Mesendoderm (in vitro differentiated cells): ENCODE data around the gene GSG1L.
"Not testable (repeated sequence)": the region's sequence is repeated elsewhere in the genome, so short reads cannot be mapped to it uniquely, and the experiment has no call there.

ENCODE experiments used
- DNase-seq: peaks from one replicate; pipeline ENCODE4 v3.0.0; 2013
- H2AK5ac ChIP-seq: 2 replicates; pipeline ENCODE4 v1.6.1; 2013; ENCODE audit warnings: low read length, inconsistent platforms
- H2BK120ac ChIP-seq: 2 replicates; pipeline ENCODE4 v1.6.1; 2013; ENCODE audit warnings: low read depth, mild to moderate bottlenecking, low read length, moderate library complexity, mixed read lengths
- H2BK15ac ChIP-seq: replicated peaks from 2 replicates; pipeline ENCODE4 v1.6.1; 2013; ENCODE audit warnings: low read depth, mild to moderate bottlenecking, moderate library complexity
- H2BK5ac ChIP-seq: 2 replicates; pipeline ENCODE4 v1.6.1; 2013; ENCODE audit warnings: low read length, inconsistent platforms
- H3K18ac ChIP-seq: 2 replicates; pipeline ENCODE4 v1.6.1; 2013; ENCODE audit warnings: mild to moderate bottlenecking, low read length, mixed read lengths
- H3K23ac ChIP-seq: one replicate; pipeline ENCODE4 v1.6.1; 2013; ENCODE audit warnings: low read length
- H3K27ac ChIP-seq: 2 replicates; pipeline ENCODE4 v1.5.1; 2013; ENCODE audit warnings: low read depth, mild to moderate bottlenecking, inconsistent platforms, low read length, moderate library complexity
- H3K27me3 ChIP-seq: 2 replicates; pipeline ENCODE4 v1.6.1; 2013; ENCODE audit warnings: low read length, control low read depth, mild to moderate bottlenecking, inconsistent platforms; ENCODE audit not compliant: insufficient read depth, poor library complexity
- H3K36me3 ChIP-seq: 2 replicates; pipeline ENCODE4 v1.6.1; 2013; ENCODE audit warnings: low read length, inconsistent platforms; ENCODE audit not compliant: control insufficient read depth, insufficient read depth
- H3K4ac ChIP-seq: one replicate; pipeline ENCODE4 v1.6.1; 2013; ENCODE audit warnings: low read depth, mild to moderate bottlenecking, low read length, moderate library complexity
- H3K4me1 ChIP-seq: 2 replicates; pipeline ENCODE4 v1.6.1; 2013; ENCODE audit warnings: low read depth, low read length, inconsistent platforms; ENCODE audit not compliant: control insufficient read depth
- H3K4me2 ChIP-seq: 2 replicates; pipeline ENCODE4 v1.6.1; 2013; ENCODE audit warnings: low read length
- H3K4me3 ChIP-seq: 2 replicates; pipeline ENCODE4 v1.5.1; 2013; ENCODE audit warnings: mild to moderate bottlenecking, low read length
- H3K56ac ChIP-seq: one replicate; pipeline ENCODE4 v1.6.1; 2013; ENCODE audit warnings: low read length
- H3K79me1 ChIP-seq: 2 replicates; pipeline ENCODE4 v1.6.1; 2013; ENCODE audit warnings: low read length, inconsistent platforms
- H3K79me2 ChIP-seq: 2 replicates; pipeline ENCODE4 v1.6.1; 2013; ENCODE audit warnings: mild to moderate bottlenecking, low read length; ENCODE audit not compliant: control insufficient read depth, insufficient read depth
- H3K9ac ChIP-seq: 2 replicates; pipeline ENCODE4 v1.6.1; 2013; ENCODE audit warnings: low read length, inconsistent platforms
- H4K5ac ChIP-seq: one replicate; pipeline ENCODE4 v1.6.1; 2013; ENCODE audit warnings: low read length
- H4K8ac ChIP-seq: one replicate; pipeline ENCODE4 v1.6.1; 2013; ENCODE audit warnings: low read depth, mild to moderate bottlenecking, control low read depth, low read length, moderate library complexity
- WGBS: extraction: QIAGEN DNeasy Blood & Tissue Kit; methylation state at CpG from one replicate; pipeline ENCODE4 v1.1.7; 2013; ENCODE audit warnings: low lambda C conversion rate, missing lambda C conversion rate; ENCODE audit not compliant: insufficient coverage; ENCODE audit errors: extremely low coverage; 5-methylcytosine and 5-hydroxymethylcytosine counted together

The GSG1L gene

GRCh38 chr16:27979668-27980067, 83.8 kb downstream of the GSG1L start:
- H3K4me1 ChIP-seq, H4K5ac ChIP-seq, H3K4me2 ChIP-seq, H3K56ac ChIP-seq, H2AK5ac ChIP-seq, H3K18ac ChIP-seq, H3K79me1 ChIP-seq, H3K23ac ChIP-seq, H3K9ac ChIP-seq, H4K8ac ChIP-seq, H2BK15ac ChIP-seq, DNase-seq, H3K36me3 ChIP-seq, H2BK5ac ChIP-seq, H2BK120ac ChIP-seq, H3K27me3 ChIP-seq, H3K4ac ChIP-seq, H3K27ac ChIP-seq, H3K79me2 ChIP-seq, H3K4me3 ChIP-seq: not testable (repeated sequence)
- 100% methylated on average over 1 of the region's 3 CpGs for WGBS

- H4K8ac ChIP-seq: no peak overlapping the region
- DNase-seq: no peak
- no peak overlapping the region for H3K27ac ChIP-seq
- no peak overlapping the region for H4K5ac ChIP-seq
- WGBS: no CpG with 5 or more reads among the region's 4 CpGs
- no peaks in the 10 kb centered on the region for H3K4me1 ChIP-seq
- no peaks in the 10 kb centered on the region for H3K27me3 ChIP-seq
- no peak overlapping the region for H2BK15ac ChIP-seq
- H3K4ac ChIP-seq: no peak overlapping the region
- no peak overlapping the region for H3K9ac ChIP-seq
- H3K18ac ChIP-seq: no peak overlapping the region
- H2AK5ac ChIP-seq: no peak overlapping the region
- H3K23ac ChIP-seq: no peak overlapping the region
- H2BK5ac ChIP-seq: no peak overlapping the region
- no peaks in the 10 kb centered on the region for H3K79me2 ChIP-seq
- no peaks in the 10 kb centered on the region for H3K36me3 ChIP-seq
- no peak overlapping the region for H2BK120ac ChIP-seq
- no peaks in the 10 kb centered on the region for H3K79me1 ChIP-seq
- H3K4me3 ChIP-seq: no peak overlapping the region
- H3K56ac ChIP-seq: no peak overlapping the region
- no peak overlapping the region for H3K4me2 ChIP-seq
Observed at GRCh38 chr16:27978876-27979275, 84.6 kb downstream of the GSG1L start.

DNA sequence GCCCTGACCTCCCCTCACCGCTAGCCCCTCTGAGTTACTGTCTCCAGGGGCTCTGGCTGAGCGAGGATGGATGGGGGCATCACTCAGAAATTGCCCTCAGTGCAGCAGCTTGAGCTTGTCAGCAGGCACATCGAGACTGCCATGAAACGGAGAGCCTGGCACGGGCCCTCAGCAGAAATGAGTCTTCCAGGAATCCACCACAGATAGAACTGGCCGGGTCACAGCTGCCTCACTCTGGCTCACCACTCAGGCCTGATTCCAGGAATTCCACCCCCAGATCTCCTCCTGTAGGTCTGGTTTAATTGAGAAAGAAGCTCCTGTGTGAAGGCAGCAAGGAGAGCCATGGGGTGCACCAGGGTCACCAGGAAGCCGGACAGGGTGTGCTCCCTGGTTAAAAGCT, 85.5 kb downstream of the GSG1L start:
- no peak overlapping the region for H4K8ac ChIP-seq
- no peak overlapping the region for H3K56ac ChIP-seq
- H2BK5ac ChIP-seq: no peak overlapping the region
- no peaks in the 10 kb centered on the region for H3K79me2 ChIP-seq
- H4K5ac ChIP-seq: no peak overlapping the region
- no peak overlapping the region for H3K4me2 ChIP-seq
- no peaks in the 10 kb centered on the region for H3K4me1 ChIP-seq
- no peak overlapping the region for H2BK15ac ChIP-seq
- H3K79me1 ChIP-seq: no peaks in the 10 kb centered on the region
- no peak overlapping the region for H3K18ac ChIP-seq
- H3K4ac ChIP-seq: no peak overlapping the region
- no peak overlapping the region for H3K27ac ChIP-seq
- H2BK120ac ChIP-seq: no peak overlapping the region
- H3K9ac ChIP-seq: no peak overlapping the region
- H2AK5ac ChIP-seq: no peak overlapping the region
- H3K23ac ChIP-seq: no peak overlapping the region
- H3K36me3 ChIP-seq: no peaks in the 10 kb centered on the region
- DNase-seq: no peak
- WGBS: no CpG with 5 or more reads among the region's 7 CpGs
- H3K27me3 ChIP-seq: no peaks in the 10 kb centered on the region
- no peak overlapping the region for H3K4me3 ChIP-seq

DNA sequence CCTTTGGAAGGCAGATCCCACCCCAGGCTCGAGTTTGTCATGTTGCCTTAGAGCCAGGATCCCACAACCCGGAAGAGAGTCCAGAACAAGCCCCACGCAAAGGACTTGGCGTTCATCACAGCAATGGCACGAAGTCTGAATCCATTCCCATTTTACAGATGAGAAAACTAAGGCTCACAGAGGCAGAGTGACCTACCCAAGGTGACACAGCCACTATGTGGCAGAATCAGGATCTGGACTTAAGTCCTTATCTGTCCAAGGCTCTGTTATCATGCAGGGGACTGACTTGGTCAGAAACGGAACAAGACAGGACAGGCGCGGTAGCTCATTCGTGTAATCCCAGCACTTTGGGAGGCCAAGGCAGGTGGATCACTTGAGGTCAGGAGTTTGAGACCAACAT, 86.5 kb downstream of the GSG1L start:
- H2AK5ac ChIP-seq: no peak overlapping the region
- H3K56ac ChIP-seq: no peak overlapping the region
- no CpG with 5 or more reads among the region's 9 CpGs for WGBS
- no peaks in the 10 kb centered on the region for H3K36me3 ChIP-seq
- H2BK15ac ChIP-seq: no peak overlapping the region
- no peak overlapping the region for H4K8ac ChIP-seq
- no peaks in the 10 kb centered on the region for H3K79me2 ChIP-seq
- no peak overlapping the region for H3K18ac ChIP-seq
- no peak overlapping the region for H3K4me3 ChIP-seq
- no peak overlapping the region for H3K9ac ChIP-seq
- DNase-seq: no peak
- H4K5ac ChIP-seq: no peak overlapping the region
- no peak overlapping the region for H3K23ac ChIP-seq
- H2BK120ac ChIP-seq: no peak overlapping the region
- no peaks in the 10 kb centered on the region for H3K79me1 ChIP-seq
- H3K27me3 ChIP-seq: no peaks in the 10 kb centered on the region
- no peak overlapping the region for H3K27ac ChIP-seq
- H2BK5ac ChIP-seq: no peak overlapping the region
- H3K4ac ChIP-seq: no peak overlapping the region
- no peaks in the 10 kb centered on the region for H3K4me1 ChIP-seq
- no peak overlapping the region for H3K4me2 ChIP-seq

DNA sequence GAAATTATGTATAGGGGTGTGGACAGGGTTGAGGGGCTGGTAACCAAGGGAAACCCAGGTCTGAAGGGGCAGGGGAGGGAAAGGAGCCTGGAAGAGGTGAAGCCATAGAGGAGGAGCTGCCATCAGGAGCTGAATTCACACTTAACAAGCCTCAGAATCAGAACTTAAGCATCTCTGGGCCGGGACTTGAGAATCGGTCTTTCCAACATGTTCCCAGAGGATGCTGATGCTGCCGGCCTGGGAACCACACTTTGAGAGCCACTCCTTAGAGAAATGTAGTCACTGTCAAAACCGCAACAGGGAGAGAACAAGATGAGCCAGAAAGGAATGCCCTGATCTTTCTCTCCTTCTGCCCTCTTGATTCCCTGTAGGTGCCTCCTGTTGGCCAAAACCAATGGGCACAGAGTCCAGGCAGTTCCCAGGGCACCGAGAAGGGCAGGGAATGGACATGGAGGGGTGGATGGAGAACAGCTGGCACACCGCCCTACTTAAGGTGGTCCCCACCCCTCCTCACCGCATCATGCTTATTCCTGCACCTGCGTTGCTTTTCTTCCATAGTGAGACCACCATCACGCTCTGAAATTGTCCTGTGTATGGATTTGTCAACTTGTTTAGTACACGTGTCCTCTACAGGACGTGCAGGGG, 88.5 kb downstream of the GSG1L start:
- no peak overlapping the region for H2BK5ac ChIP-seq
- H4K5ac ChIP-seq: no peak overlapping the region
- no CpG with 5 or more reads among the region's 11 CpGs for WGBS
- no peak overlapping the region for H3K27ac ChIP-seq
- no peaks in the 10 kb centered on the region for H3K27me3 ChIP-seq
- no peak overlapping the region for H2AK5ac ChIP-seq
- H2BK15ac ChIP-seq: no peak overlapping the region
- H3K79me2 ChIP-seq: no peaks in the 10 kb centered on the region
- no peak overlapping the region for H3K4me2 ChIP-seq
- H3K4ac ChIP-seq: no peak overlapping the region
- H3K18ac ChIP-seq: no peak overlapping the region
- H3K79me1 ChIP-seq: no peaks in the 10 kb centered on the region
- no peaks in the 10 kb centered on the region for H3K36me3 ChIP-seq
- no peak overlapping the region for H3K23ac ChIP-seq
- H3K9ac ChIP-seq: no peak overlapping the region
- no peak overlapping the region for H4K8ac ChIP-seq
- H2BK120ac ChIP-seq: no peak overlapping the region
- no peak overlapping the region for H3K56ac ChIP-seq
- H3K4me1 ChIP-seq: no peaks in the 10 kb centered on the region
- DNase-seq: no peak
- H3K4me3 ChIP-seq: no peak overlapping the region

- H3K79me1 ChIP-seq: no peaks in the 10 kb centered on the region
- no peaks in the 10 kb centered on the region for H3K27me3 ChIP-seq
- no peak overlapping the region for H3K56ac ChIP-seq
- no peak overlapping the region for H3K27ac ChIP-seq
- H3K9ac ChIP-seq: no peak overlapping the region
- no peaks in the 10 kb centered on the region for H3K36me3 ChIP-seq
- H3K4me2 ChIP-seq: no peak overlapping the region
- no peak overlapping the region for H2BK15ac ChIP-seq
- no peak overlapping the region for H3K23ac ChIP-seq
- H3K79me2 ChIP-seq: no peaks in the 10 kb centered on the region
- H4K5ac ChIP-seq: no peak overlapping the region
- peak; percentile 21 for DNase-seq
- H4K8ac ChIP-seq: no peak overlapping the region
- no peak overlapping the region for H2BK5ac ChIP-seq
- H3K4ac ChIP-seq: no peak overlapping the region
- no peaks in the 10 kb centered on the region for H3K4me1 ChIP-seq
- H2BK120ac ChIP-seq: no peak overlapping the region
- no peak overlapping the region for H2AK5ac ChIP-seq
- no peak overlapping the region for H3K4me3 ChIP-seq
- WGBS: no CpG with 5 or more reads among the region's 7 CpGs
- no peak overlapping the region for H3K18ac ChIP-seq
Observed at GRCh38 chr16:27973678-27974077, 89.8 kb downstream of the GSG1L start.
